Neural cell (in vitro differentiated cells): ENCODE measurements around the gene CCR6.

Source experiments
- CTCF ChIP-seq: fragments of 450-650 bp; IDR thresholded peaks from 2 replicates; pipeline ENCODE4 v1.5.1; 2014; ENCODE audit warnings: antibody characterized with exemption, mild to moderate bottlenecking, moderate library complexity; ENCODE audit not compliant: poor library complexity, severe bottlenecking
- EP300 ChIP-seq: fragments of 450-650 bp; conservative IDR thresholded peaks from 2 replicates; pipeline ENCODE4 v1.6.1; 2014; ENCODE audit warnings: antibody characterized with exemption, mild to moderate bottlenecking, moderate library complexity; ENCODE audit not compliant: poor library complexity, severe bottlenecking
- EZH2 ChIP-seq: fragments of 200-600, 300-800 bp; shearing (Covaris generic), sonication (generic); IDR thresholded peaks from 2 replicates; pipeline ENCODE4 v1.6.1; 2014; ENCODE audit warnings: antibody characterized with exemption, low read length, borderline replicate concordance, mild to moderate bottlenecking; ENCODE audit not compliant: insufficient read depth, poor library complexity, severe bottlenecking
- MXI1 ChIP-seq: fragments of 450-650 bp; conservative IDR thresholded peaks from 2 replicates; pipeline ENCODE4 v1.6.1; 2014; ENCODE audit warnings: antibody characterized with exemption, mild to moderate bottlenecking; ENCODE audit not compliant: poor library complexity, severe bottlenecking
- POLR2AphosphoS5 ChIP-seq: IDR thresholded peaks from 2 replicates; pipeline ENCODE4 v1.6.1; 2012
- RAD21 ChIP-seq: fragments of 450-650 bp; conservative IDR thresholded peaks from 2 replicates; pipeline ENCODE4 v1.6.1; 2014; ENCODE audit warnings: antibody characterized with exemption, mild to moderate bottlenecking, moderate library complexity
- SMC3 ChIP-seq: fragments of 450-650 bp; conservative IDR thresholded peaks from 2 replicates; pipeline ENCODE4 v1.6.1; 2014; ENCODE audit warnings: antibody characterized with exemption, mild to moderate bottlenecking, moderate library complexity; ENCODE audit not compliant: poor library complexity
- TAF1 ChIP-seq: IDR thresholded peaks from 2 replicates; pipeline ENCODE4 v1.6.1; 2012; ENCODE audit warnings: low read depth
- TF ChIP-seq, protein P1 (sequence below): IDR thresholded peaks from 2 replicates; pipeline ENCODE4 v1.6.1; 2012; ENCODE audit warnings: borderline replicate concordance

- TF ChIP-seq CTCF (no peak), POLR2AphosphoS5 (no peak), MXI1 (no peak), EZH2 (no peak), EP300 (no peak), TAF1 (no peak), SMC3 (no peak), RAD21 (no peak)
- TF ChIP-seq, protein P1, sequence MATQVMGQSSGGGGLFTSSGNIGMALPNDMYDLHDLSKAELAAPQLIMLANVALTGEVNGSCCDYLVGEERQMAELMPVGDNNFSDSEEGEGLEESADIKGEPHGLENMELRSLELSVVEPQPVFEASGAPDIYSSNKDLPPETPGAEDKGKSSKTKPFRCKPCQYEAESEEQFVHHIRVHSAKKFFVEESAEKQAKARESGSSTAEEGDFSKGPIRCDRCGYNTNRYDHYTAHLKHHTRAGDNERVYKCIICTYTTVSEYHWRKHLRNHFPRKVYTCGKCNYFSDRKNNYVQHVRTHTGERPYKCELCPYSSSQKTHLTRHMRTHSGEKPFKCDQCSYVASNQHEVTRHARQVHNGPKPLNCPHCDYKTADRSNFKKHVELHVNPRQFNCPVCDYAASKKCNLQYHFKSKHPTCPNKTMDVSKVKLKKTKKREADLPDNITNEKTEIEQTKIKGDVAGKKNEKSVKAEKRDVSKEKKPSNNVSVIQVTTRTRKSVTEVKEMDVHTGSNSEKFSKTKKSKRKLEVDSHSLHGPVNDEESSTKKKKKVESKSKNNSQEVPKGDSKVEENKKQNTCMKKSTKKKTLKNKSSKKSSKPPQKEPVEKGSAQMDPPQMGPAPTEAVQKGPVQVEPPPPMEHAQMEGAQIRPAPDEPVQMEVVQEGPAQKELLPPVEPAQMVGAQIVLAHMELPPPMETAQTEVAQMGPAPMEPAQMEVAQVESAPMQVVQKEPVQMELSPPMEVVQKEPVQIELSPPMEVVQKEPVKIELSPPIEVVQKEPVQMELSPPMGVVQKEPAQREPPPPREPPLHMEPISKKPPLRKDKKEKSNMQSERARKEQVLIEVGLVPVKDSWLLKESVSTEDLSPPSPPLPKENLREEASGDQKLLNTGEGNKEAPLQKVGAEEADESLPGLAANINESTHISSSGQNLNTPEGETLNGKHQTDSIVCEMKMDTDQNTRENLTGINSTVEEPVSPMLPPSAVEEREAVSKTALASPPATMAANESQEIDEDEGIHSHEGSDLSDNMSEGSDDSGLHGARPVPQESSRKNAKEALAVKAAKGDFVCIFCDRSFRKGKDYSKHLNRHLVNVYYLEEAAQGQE: no peak
These were observed 5.1 kb downstream of the CCR6 start for GRCh38 chr6:167127785-167128531.
